ENCODE results near the gene MYO7B.

DNA sequence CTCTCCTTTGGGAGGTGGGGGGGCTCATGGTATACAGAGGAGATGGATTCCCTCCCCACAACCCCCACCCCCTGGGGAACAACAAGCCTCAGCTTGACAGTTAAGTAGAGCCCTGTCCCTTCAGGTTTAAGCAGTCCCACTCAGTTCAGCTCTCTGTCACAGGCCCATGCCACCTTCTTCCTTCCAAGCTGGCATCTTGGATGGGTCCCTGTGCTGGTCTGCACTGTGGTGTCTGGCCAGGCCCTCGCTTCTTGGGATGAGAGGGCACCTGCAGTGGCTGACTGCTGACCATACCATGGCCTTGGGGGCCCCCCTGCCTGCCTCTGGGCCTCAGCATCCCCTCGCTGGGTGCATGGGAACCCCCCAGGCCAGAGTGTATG lies 90.1 kb downstream of the MYO7B start:
- TF ChIP-seq POLR2A (IDR thresholded peaks at IDR 0.05), result no peak
- TF ChIP-seq, protein P1, sequence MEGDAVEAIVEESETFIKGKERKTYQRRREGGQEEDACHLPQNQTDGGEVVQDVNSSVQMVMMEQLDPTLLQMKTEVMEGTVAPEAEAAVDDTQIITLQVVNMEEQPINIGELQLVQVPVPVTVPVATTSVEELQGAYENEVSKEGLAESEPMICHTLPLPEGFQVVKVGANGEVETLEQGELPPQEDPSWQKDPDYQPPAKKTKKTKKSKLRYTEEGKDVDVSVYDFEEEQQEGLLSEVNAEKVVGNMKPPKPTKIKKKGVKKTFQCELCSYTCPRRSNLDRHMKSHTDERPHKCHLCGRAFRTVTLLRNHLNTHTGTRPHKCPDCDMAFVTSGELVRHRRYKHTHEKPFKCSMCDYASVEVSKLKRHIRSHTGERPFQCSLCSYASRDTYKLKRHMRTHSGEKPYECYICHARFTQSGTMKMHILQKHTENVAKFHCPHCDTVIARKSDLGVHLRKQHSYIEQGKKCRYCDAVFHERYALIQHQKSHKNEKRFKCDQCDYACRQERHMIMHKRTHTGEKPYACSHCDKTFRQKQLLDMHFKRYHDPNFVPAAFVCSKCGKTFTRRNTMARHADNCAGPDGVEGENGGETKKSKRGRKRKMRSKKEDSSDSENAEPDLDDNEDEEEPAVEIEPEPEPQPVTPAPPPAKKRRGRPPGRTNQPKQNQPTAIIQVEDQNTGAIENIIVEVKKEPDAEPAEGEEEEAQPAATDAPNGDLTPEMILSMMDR (IDR thresholded peaks at IDR 0.05), result no peak

Data from gastroesophageal sphincter (tissue), 3 donors.